ENCODE data around the gene CADPS2.

CADPS2 gene

GRCh38 chr7:122886357-122887081 is at the start of gene CADPS2:
CADPS2 (minus strand) TSS chr7:122886460; CDS start chr7:122886337, 123 bp downstream.
- DNase-seq: peak; percentile 27

DNA sequence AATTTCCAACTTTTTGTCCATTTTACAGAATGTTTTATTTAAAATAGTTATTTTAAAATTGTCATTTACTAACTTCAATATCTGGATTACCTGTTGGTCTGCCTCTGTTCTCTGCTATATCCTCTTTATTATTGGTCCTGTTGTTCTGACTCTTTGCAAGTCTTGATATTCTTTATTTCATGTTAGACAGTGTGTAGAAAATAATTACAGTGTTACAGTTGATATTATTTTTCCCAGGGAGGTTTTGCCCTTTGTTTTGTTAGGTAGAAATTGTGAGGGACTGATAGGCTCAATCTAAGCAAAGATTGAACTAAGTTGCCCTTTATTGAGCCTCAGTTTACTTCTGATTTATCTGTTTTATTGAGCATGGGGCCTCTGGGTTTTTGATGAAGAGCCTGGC is 49.4 kb upstream of the CADPS2 start:
- no peak for DNase-seq

- no peak for DNase-seq
Measured at GRCh38 chr7:122919643-122920181, 33.5 kb upstream of the CADPS2 start.

DNA sequence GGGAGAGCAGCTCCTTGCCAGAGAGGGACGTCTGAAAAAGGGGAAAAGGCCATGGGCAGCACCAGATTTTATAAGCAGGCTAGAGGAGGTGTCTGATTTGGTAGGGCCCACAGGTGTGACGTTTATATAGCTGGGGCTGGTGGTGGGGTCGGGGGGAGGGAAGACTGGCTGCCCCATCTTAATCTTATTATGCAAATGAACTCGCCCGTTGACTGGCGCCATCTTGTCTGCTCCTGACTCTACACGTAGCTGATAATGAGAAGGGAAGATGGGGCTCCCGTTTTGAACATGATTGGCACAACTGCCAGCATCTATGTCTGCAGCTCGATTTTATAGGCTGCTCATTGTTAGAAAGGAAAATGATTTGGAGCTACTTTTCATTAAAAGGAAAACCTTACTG is 28.6 kb upstream of the CADPS2 start:
- no peak for DNase-seq

DNA sequence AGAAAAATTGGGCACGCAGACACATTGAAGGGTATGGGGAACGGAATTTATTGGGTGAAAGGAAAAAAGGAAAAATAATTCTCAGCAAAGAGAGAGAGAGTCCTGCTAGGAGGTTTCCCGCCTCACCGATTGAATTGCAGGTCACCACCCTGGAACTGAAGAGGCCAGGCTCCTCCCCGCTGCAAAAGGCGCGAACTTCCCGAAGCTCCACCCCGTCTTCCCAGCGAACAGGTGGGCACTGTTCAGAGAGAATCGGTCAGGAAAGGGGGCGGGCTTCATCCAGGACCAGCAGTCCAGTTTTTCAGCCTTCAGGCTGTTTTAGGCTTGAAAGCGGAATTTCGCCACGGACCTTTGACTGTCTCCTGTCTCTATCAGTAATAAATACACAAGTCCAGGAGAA is 27.3 kb upstream of the CADPS2 start:
- DNase-seq: no peak

DNA sequence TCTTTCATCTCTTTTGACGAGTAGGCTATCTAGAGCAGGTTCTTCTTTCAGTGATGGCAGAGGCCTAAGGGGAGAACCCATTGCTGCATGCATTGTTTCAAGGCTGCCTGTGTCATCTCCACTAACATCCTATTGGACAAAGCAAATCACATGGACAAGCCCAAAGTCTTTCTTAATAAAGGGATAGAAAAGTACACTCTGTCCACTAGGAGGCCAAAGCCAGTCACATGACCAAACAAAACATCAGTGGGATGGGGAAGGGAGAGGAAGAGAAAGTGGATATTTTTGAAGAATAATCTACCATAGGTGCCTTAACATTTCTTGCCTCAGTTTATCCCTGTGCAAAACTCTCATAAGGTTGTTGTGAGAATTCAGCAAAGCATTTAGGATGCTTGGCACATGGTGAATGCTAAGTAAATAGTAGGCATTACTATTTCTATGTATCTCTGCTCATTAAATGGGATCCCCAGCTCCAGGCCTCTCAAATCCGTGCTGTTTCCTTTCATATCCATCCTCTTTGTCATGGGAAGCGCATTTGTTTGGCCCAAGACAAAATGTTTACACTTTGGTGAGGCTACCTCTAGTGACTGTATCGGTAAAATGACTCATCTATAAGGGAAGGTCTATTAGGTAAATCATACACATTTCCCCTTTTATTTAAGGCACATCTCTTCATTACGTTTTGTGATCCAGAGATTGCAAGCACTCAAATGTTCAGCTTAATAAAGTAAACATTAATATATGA is 16.7 kb upstream of the CADPS2 start:
- no peak for DNase-seq

DNA sequence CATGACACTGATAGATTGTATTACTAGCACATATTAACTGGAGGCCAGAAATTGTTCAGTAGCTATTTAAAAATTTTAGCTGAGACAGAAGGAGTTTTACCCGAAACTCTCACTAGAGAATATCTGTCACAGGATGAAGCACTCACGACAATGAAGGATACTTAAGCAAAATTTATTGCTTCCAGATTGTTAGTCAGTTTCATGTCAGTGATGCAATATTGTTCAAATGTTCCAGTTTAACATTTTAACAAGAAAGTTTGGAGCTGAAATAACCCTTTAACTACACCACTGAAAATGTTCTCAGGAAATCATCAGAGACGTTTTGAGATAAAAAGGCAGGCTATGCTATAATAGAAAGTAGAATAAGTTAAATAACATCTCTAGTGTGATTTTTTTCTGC is 15.0 kb upstream of the CADPS2 start:
- DNase-seq: no peak

GRCh38 chr7:122896509-122896908 is 10.2 kb upstream of the CADPS2 start:
- DNase-seq: no peak

- DNase-seq: no peak
Measured at GRCh38 chr7:122893486-122893885, 7.2 kb upstream of the CADPS2 start.

- DNase-seq: no peak
Measured at GRCh38 chr7:122889116-122889515, 2.9 kb upstream of the CADPS2 start.

GRCh38 chr7:122887848-122888247 is 1.6 kb upstream of the CADPS2 start:
- DNase-seq: no peak

DNA sequence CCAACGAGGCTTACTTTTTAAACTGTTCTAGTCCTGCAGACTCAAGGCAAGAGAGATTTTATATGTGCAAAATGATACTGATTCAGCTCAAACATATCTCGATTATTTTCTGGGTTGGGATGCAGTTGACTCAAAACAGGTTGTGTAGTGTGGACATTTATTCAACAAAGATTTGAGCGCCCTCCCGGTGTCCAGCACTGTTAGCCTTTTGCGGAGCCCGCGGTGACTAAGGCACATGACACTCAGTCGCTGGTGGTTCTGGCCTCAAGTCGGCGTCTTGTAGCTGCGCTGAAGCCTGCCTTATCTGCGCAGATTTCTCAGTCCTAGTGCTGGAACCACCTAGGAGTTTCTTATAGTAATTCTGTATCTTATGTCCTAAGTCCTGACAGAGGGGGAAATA is 938 bp upstream of the CADPS2 start:
- DNase-seq: peak; percentile 1

- no peak for DNase-seq
Measured at GRCh38 chr7:122885583-122886356, 490 bp downstream of the CADPS2 start.

DNA sequence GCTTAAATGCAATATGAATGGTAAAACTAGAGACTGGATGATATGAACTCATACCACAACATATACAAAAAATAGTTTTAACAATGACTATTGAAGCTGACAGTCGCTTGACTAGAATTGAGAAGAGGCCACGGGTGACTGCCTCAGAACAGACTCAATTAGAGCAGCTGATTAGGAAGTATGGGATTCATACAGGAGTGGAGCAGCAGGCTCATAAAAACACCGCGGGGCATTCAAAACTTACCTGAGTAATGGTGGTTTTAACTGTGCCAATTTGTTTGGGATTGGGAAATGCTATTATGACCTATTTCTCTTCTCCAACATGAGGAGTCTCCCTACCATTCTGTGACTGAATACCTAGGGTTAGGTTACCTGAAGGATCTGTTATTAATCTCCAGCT is 2.1 kb downstream of the CADPS2 start:
- DNase-seq: no peak

GRCh38 chr7:122883049-122883680 is 3.1 kb downstream of the CADPS2 start:
- no peak for DNase-seq

DNA sequence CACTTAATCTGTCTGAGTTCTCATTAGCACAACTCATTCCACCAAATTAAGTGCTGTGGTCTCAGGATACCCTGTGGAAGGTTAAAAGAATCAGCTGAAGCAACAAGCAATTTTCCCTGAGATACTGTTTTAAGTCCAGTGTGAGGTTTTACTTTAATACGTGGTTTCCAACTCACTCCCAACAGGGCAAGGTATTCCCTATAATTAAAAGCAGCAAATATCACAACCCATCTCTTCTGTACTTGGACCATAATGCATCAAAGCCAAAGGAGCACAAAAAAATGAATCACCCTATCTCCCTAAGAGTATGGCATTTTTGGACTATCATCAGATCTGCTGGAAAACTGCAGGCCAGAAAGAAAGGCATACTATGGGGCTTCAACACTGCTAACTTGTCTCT is 4.9 kb downstream of the CADPS2 start:
- no peak for DNase-seq

- no peak for DNase-seq
Measured at GRCh38 chr7:122869260-122869659, 17.0 kb downstream of the CADPS2 start.

GRCh38 chr7:122867471-122867980 is 18.7 kb downstream of the CADPS2 start:
- no peak for DNase-seq

- DNase-seq: no peak
Measured at GRCh38 chr7:122864838-122865237, 21.4 kb downstream of the CADPS2 start.

GRCh38 chr7:122864016-122864415 is 22.2 kb downstream of the CADPS2 start:
- DNase-seq: no peak

- no peak for DNase-seq
Measured at GRCh38 chr7:122858320-122858719, 27.9 kb downstream of the CADPS2 start.

- DNase-seq: no peak
Measured at GRCh38 chr7:122850528-122850927, 35.7 kb downstream of the CADPS2 start.

DNA sequence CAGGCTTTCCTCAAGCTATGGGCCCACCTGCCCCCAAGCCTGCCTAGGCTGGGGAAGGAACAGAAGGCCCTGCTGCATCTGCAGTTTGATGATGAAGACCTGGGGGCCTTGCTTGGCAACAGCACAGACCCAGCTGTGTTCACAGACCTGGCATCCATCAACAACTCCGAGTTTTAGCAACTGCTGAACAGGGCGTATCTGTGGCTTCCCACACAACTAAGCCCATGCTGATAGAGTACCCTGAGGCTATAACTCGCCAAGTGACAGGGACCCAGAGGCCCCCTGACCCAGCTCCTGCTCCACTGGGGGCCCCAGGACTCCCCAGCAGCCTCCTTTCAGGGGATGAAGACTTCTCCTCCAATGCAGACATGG is 36.3 kb downstream of the CADPS2 start:
- DNase-seq: no peak

Measured in activated CD4-positive, alpha-beta T cell treated with anti-CD3 and anti-CD28 coated beads, Interleukin-2, amount 50 U/mL, for 16 hours (primary cell).